HCT116 (cell line): ENCODE results near the gene GALNT2.

Experiments used
- EGR1 ChIP-seq: IDR thresholded peaks from 2 replicates; pipeline ENCODE4 v1.6.1; 2012; ENCODE audit warnings: low read depth
- EZH2 ChIP-seq: fragments of 200-600 bp; sonication (generic); IDR thresholded peaks from 2 replicates; pipeline ENCODE4 v1.6.1; 2017; ENCODE audit warnings: antibody characterized with exemption, mixed run types
- FOSL1 ChIP-seq: IDR thresholded peaks from 2 replicates; pipeline ENCODE4 v1.6.1; 2012; ENCODE audit warnings: low read depth
- JUND ChIP-seq: IDR thresholded peaks from 2 replicates; pipeline ENCODE4 v1.6.1; 2012
- POLR2A ChIP-seq: IDR thresholded peaks from 2 replicates; pipeline ENCODE4 v1.7.0; 2011; ENCODE audit warnings: borderline replicate concordance; ENCODE audit not compliant: insufficient read depth, insufficient read length; ENCODE audit errors: extremely low read depth
- POLR2AphosphoS5 ChIP-seq: IDR thresholded peaks from 2 replicates; pipeline ENCODE4 v1.6.1; 2011; ENCODE audit warnings: mild to moderate bottlenecking, low read depth, low read length, moderate library complexity
- RAD21 ChIP-seq: IDR thresholded peaks from 2 replicates; pipeline ENCODE4 v1.6.1; 2012; ENCODE audit warnings: low read depth, mild to moderate bottlenecking
- REST ChIP-seq: IDR thresholded peaks from 2 replicates; pipeline ENCODE4 v1.6.1; 2012; ENCODE audit warnings: low read depth
- SP1 ChIP-seq: IDR thresholded peaks from 2 replicates; pipeline ENCODE4 v1.6.1; 2012; ENCODE audit warnings: low read depth
- SRF ChIP-seq: IDR thresholded peaks from 2 replicates; pipeline ENCODE4 v1.6.1; 2012; ENCODE audit warnings: low read depth
- YY1 ChIP-seq: IDR thresholded peaks from 2 replicates; pipeline ENCODE4 v1.6.1; 2011; ENCODE audit warnings: low read length, low read depth, moderate library complexity, mild to moderate bottlenecking; ENCODE audit not compliant: insufficient replicate concordance; ENCODE audit errors: extremely low read depth
- ZNF274 ChIP-seq: fragments of 200-500 bp; sonication (Bioruptor generic); IDR thresholded peaks from 2 replicates; pipeline ENCODE4 v1.6.1; 2014; ENCODE audit warnings: mild to moderate bottlenecking, low read depth, low read length, inconsistent platforms
- TF ChIP-seq, protein P1 (sequence below), 3 experiments: fragments of 200-600 bp in 1 of 3; sonication (generic) in 1 of 3; IDR thresholded peaks in 2 of 3; conservative IDR thresholded peaks in 1 of 3; 2 replicates each; pipeline ENCODE4 v1.5.1; 2012 to 2017; ENCODE audit warnings: low read depth in 2 of 3, low read length in 2 of 3, antibody characterized with exemption in 1 of 3, borderline replicate concordance in 1 of 3, control low read depth in 1 of 3, mild to moderate bottlenecking in 1 of 3, mixed read lengths in 1 of 3, mixed run types in 1 of 3, moderate library complexity in 1 of 3; ENCODE audit not compliant: insufficient read depth in 1 of 3
- TF ChIP-seq, protein P2 (sequence below): IDR thresholded peaks from 2 replicates; pipeline ENCODE4 v1.6.1; 2012

DNA sequence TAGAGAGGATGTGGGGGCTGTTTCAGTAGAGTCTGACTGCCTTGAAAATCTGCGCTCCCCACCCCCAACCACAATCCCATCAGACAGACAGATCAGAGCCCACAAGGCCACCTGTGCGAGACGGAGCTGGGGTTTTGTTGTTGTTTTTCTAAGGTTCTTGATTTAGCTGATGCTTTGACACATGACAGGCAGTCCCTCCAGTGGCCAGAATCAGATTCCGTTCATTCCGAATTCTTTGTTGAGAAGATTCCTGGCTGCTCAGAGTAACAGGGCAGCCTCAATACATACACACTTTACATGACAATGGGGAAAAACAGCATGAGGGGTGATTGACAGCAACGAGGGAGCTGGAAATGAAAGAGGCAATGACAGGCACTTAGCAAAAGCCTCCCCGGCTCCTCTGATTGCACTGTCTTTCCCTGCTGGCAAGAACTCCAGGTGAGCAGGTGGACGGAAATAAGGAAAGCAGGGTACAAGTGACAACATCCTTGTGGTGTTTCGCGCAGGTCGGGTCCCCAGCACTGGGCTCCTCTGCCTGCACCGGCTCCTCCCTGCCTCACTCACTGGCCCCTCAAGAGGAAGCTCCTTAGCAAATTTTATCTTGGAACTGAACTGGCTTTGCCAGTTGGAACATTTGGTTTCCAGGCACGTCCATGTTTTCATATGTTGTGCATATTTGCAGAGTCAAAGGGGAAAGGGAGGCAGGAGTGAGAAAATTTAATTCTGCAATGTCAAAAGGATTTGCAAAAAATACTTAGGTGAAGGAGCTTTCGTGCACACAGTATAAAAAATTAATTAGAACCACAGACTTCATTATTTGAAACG, 210.4 kb downstream of the GALNT2 start:
- TF ChIP-seq, protein P1, sequence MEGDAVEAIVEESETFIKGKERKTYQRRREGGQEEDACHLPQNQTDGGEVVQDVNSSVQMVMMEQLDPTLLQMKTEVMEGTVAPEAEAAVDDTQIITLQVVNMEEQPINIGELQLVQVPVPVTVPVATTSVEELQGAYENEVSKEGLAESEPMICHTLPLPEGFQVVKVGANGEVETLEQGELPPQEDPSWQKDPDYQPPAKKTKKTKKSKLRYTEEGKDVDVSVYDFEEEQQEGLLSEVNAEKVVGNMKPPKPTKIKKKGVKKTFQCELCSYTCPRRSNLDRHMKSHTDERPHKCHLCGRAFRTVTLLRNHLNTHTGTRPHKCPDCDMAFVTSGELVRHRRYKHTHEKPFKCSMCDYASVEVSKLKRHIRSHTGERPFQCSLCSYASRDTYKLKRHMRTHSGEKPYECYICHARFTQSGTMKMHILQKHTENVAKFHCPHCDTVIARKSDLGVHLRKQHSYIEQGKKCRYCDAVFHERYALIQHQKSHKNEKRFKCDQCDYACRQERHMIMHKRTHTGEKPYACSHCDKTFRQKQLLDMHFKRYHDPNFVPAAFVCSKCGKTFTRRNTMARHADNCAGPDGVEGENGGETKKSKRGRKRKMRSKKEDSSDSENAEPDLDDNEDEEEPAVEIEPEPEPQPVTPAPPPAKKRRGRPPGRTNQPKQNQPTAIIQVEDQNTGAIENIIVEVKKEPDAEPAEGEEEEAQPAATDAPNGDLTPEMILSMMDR (IDR thresholded peaks at IDR 0.05 in 2 of 3, conservative IDR thresholded peaks at IDR 0.05 in 1 of 3; ENCODE audit: borderline replicate concordance in 1 of 3, insufficient read depth in 1 of 3, low read depth in 2 of 3, low read length in 2 of 3) = no peak
- no peak for TF ChIP-seq FOSL1
- no peak for TF ChIP-seq EGR1
- TF ChIP-seq REST = no peak
- 0 out of 2 replicates have a peak, but pooled peaks have one; percentile 5 for TF ChIP-seq RAD21
- TF ChIP-seq JUND = no peak
- TF ChIP-seq, protein P2, sequence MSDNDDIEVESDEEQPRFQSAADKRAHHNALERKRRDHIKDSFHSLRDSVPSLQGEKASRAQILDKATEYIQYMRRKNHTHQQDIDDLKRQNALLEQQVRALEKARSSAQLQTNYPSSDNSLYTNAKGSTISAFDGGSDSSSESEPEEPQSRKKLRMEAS = no peak
- TF ChIP-seq POLR2AphosphoS5 = no peak
- TF ChIP-seq EZH2 = no peak
- no peak for TF ChIP-seq SP1
- no peak for TF ChIP-seq YY1
- TF ChIP-seq POLR2A = no peak
- TF ChIP-seq SRF = no peak
- no peak for TF ChIP-seq ZNF274
